ENCODE results near the gene PEMT. TPM values are rescaled to one million over a fixed set of nuclear protein-coding genes. Genes with fewer than 3 reads are reported as not detected.

Gene PEMT
- total RNA-seq, 2 donors from 2014 or later: 16.9 to 23.8 TPM

GRCh38 chr17:17505610-17506171, 85.8 kb downstream of the PEMT start:
- Histone ChIP-seq H3K9ac (ENCODE audit: low read depth in 2 of 2, low read length in 2 of 2) (no peak overlapping the region), H3K27me3 (no peaks in the 10 kb centered on the region), H3K4me3 (no peak overlapping the region), H3K36me3 (no peaks in the 10 kb centered on the region), H3K4me1 (no peaks in the 10 kb centered on the region), H3K27ac (no peak overlapping the region), H3K9me3 (no peaks in the 10 kb centered on the region)
- TF ChIP-seq, protein P1, sequence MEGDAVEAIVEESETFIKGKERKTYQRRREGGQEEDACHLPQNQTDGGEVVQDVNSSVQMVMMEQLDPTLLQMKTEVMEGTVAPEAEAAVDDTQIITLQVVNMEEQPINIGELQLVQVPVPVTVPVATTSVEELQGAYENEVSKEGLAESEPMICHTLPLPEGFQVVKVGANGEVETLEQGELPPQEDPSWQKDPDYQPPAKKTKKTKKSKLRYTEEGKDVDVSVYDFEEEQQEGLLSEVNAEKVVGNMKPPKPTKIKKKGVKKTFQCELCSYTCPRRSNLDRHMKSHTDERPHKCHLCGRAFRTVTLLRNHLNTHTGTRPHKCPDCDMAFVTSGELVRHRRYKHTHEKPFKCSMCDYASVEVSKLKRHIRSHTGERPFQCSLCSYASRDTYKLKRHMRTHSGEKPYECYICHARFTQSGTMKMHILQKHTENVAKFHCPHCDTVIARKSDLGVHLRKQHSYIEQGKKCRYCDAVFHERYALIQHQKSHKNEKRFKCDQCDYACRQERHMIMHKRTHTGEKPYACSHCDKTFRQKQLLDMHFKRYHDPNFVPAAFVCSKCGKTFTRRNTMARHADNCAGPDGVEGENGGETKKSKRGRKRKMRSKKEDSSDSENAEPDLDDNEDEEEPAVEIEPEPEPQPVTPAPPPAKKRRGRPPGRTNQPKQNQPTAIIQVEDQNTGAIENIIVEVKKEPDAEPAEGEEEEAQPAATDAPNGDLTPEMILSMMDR (IDR thresholded peaks at IDR 0.05): no peak
- DNase-seq: no peak
- intact Hi-C loops (cut with DNase I): no loop called here

DNA sequence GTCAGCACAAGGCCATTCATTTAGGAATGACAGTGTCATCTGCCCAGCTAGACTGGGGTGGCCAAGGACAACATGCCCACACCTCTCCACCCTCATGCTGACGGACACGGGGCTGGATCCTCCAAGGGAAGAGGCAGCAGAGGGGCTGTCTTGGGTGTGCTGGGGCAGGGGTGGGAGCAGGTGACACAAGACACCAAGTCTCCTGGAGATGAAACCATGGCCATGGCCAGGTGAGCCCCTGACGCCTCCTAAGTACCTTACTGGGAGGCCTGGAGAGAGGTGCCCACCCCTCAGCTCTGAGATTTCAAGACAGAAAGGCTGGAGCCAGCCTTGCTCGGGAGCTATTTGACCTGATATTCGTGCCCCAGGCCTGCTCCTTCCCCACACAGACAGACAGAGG, 86.4 kb downstream of the PEMT start:
- Histone ChIP-seq H3K9ac (ENCODE audit: low read depth in 2 of 2, low read length in 2 of 2) (no peak overlapping the region), H3K4me3 (no peak overlapping the region), H3K36me3 (no peaks in the 10 kb centered on the region), H3K27ac (no peak overlapping the region), H3K27me3 (no peaks in the 10 kb centered on the region), H3K9me3 (no peaks in the 10 kb centered on the region), H3K4me1 (no peaks in the 10 kb centered on the region)
- TF ChIP-seq, protein P1 (IDR thresholded peaks at IDR 0.05): no peak
- intact Hi-C loops (cut with DNase I): no loop called here
- DNase-seq: no peak

DNA sequence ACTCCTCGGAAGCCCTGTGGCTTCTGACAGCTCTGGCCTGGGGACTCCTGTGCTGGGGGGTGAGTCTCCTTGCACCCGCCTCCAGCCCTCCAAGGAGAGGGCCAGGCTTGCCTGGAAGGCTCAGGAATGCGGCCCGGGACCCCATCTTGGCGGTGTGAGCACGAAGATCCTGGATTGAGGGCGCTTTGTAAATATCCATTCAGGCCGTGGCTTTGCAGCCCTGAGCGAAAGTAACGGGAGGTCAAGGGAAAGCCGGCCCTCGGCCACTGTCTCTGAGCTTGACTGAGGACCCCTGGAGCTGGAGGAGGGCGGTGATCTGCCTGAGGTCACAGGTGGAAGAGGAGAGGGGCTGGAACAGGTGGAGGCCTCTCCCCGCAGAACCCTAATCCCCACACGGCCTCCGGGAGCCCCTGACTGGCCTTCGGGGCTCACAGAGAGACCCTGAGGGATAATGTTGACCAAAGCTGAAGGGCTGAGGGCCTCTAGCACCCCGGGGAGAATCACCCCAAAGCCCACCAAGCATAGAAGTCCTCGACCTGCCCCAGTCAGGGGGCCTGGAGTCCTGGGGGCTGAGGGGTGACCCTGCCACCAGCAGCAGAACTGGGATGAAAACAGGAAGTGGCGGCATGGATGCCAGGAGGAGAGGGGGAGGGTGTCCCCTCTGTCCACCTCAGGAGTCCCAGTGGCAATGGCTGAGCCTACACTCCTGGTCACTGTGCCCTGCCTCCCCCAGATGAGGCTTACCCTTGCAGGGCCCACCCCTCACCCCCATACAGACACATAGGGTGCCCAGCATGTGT, 87.0 kb downstream of the PEMT start:
- Histone ChIP-seq H3K4me1 (no peaks in the 10 kb centered on the region), H3K4me3 (no peak overlapping the region), H3K27ac (no peak overlapping the region), H3K9me3 (no peaks in the 10 kb centered on the region), H3K27me3 (no peaks in the 10 kb centered on the region), H3K36me3 (no peaks in the 10 kb centered on the region), H3K9ac (ENCODE audit: low read depth in 2 of 2, low read length in 2 of 2) (no peak overlapping the region)
- intact Hi-C loops (cut with DNase I): no loop called here
- no peak for DNase-seq
- TF ChIP-seq, protein P1 (IDR thresholded peaks at IDR 0.05): no peak

DNA sequence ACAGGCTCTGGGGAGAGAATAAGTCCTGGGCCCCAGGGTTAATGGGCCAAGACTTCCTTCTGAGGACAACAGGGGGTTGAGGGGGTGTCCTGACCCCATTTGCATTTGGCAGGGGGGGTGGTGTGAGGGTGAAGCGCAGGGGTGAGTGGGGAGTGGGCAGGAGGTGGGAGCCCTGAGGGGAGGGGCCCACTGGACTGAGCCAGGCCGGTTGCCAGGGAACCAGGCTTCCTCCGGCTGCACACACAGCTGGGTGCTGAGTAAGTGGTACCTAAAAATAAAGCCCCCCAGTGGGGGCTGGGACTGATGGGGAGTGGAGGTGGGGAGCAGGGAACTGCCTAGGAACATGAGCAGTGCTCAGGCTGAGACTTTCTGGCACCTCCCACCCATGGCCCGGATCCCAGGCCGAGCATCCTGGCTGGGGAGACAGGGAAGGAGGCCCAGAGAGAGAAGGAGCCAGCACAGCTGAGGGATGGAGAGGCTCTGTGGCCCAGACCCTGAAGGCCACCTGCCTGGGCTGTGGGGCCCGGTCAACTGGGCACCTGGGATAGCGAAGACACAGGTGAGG, 87.9 kb downstream of the PEMT start:
- TF ChIP-seq, protein P1 (IDR thresholded peaks at IDR 0.05): no peak
- no peaks in the 10 kb centered on the region for H3K4me1 ChIP-seq
- no peaks in the 10 kb centered on the region for H3K27me3 ChIP-seq
- no peak for DNase-seq
- H3K9me3 ChIP-seq: no peaks in the 10 kb centered on the region
- no peak overlapping the region for H3K27ac ChIP-seq
- H3K36me3 ChIP-seq: no peaks in the 10 kb centered on the region
- intact Hi-C loops (cut with DNase I): no loop called here
- no peak overlapping the region for H3K4me3 ChIP-seq
- H3K9ac ChIP-seq (ENCODE audit: low read depth in 2 of 2, low read length in 2 of 2): no peak overlapping the region

GRCh38 chr17:17502741-17503565, 88.6 kb downstream of the PEMT start:
- intact Hi-C loops (cut with DNase I): no loop called here
- no peak for DNase-seq

More at GRCh38 chr17:17502741-17503565, 88.6 kb downstream of the PEMT start:
- Histone ChIP-seq H3K27me3 (no peaks in the 10 kb centered on the region), H3K27ac (no peak overlapping the region), H3K9ac (ENCODE audit: low read depth in 2 of 2, low read length in 2 of 2) (no peak overlapping the region), H3K4me1 (no peaks in the 10 kb centered on the region), H3K9me3 (no peaks in the 10 kb centered on the region), H3K36me3 (no peaks in the 10 kb centered on the region), H3K4me3 (no peak overlapping the region)
- TF ChIP-seq, protein P1 (IDR thresholded peaks at IDR 0.05): no peak
